GM12891 (cell line): ENCODE results near the gene ZMIZ1.

Source experiments
- DNase-seq: peaks from one replicate; pipeline ENCODE4 v3.0.0; 2011; ENCODE audit warnings: low spot score; ENCODE audit not compliant: insufficient read length
- FAIRE-seq: peaks from 2 replicates; lab custom pipeline; 2011; peaks lifted over from hg19 to GRCh38; lab: Jason Lieb, UNC
- PAX5 ChIP-seq: IDR thresholded peaks from 2 replicates; pipeline ENCODE4 v1.6.1; 2011; ENCODE audit warnings: low read length, moderate library complexity, mild to moderate bottlenecking; ENCODE audit not compliant: insufficient read depth, severe bottlenecking
- POLR2A ChIP-seq: IDR thresholded peaks from 2 replicates; pipeline ENCODE4 v1.6.1; 2011; ENCODE audit warnings: low read depth, low read length, control low read depth
- POLR2AphosphoS5 ChIP-seq: IDR thresholded peaks from 2 replicates; pipeline ENCODE4 v1.6.1; 2011; ENCODE audit warnings: low read depth, low read length, control low read depth
- POU2F2 ChIP-seq: IDR thresholded peaks from 2 replicates; pipeline ENCODE4 v1.6.1; 2011; ENCODE audit warnings: low read depth, mild to moderate bottlenecking, control low read depth, low read length, moderate library complexity
- SPI1 ChIP-seq: IDR thresholded peaks from 2 replicates; pipeline ENCODE4 v1.6.1; 2011; ENCODE audit warnings: low read depth, low read length, control low read depth
- TAF1 ChIP-seq: IDR thresholded peaks from 2 replicates; pipeline ENCODE4 v1.6.1; 2011; ENCODE audit warnings: low read depth, low read length, control low read depth

The ZMIZ1 gene

DNA sequence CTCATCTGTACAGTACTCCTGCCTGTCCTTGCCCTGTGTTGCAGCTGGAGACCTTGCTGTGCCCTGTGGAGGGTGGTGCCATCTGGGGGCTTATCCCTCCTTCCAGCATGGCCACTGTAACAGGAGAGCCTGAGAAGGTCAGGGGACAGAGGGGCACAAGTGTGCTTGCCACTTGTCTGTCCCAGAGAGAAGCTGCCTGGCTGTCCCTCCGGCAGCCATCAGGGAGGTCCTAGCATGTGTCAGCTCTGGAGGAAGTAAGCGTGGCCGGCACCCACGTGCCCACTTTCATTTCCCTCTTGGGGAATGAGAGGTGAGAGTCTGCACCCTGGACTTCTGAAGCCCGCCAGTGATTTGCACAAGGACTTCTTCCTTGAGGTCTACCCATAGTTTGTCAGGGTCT, 181.5 kb downstream of the ZMIZ1 start:
- TF ChIP-seq SPI1 (peak; percentile 84), POLR2AphosphoS5 (no peak), TAF1 (no peak), POU2F2 (0 out of 2 replicates have a peak, but pooled peaks have one; percentile 33), PAX5 (no peak), POLR2A (no peak)
- FAIRE-seq (no peak), DNase-seq (no peak)

GRCh38 chr10:79252450-79252849, 183.7 kb downstream of the ZMIZ1 start:
- no peak for DNase-seq
- TF ChIP-seq SPI1: peak; percentile 41
- no peak for TF ChIP-seq PAX5
- FAIRE-seq: peak; percentile 70

DNA sequence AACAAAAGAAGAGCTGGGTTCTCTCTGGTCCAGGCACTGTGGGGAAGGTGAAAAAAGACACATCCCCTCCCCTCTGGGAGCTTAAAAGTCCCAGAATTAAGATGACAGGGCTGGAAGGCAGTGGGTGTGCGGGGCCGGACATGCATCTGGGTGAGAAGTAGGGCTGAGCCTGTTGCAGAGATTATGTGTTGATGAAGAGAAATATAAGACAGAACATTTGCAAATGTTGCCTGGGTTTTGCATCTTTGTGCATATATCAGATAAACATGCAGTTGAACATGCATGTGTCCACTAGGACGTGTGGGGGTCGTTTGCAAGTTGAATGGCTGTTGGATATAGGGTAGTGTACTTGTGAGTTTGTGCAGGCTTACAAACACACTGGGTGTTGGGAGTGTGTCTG, 184.2 kb downstream of the ZMIZ1 start:
- DNase-seq (no peak), FAIRE-seq (peak; percentile 67)
- TF ChIP-seq POLR2A (no peak), POLR2AphosphoS5 (no peak), PAX5 (no peak), TAF1 (no peak), SPI1 (no peak), POU2F2 (no peak)

GRCh38 chr10:79253704-79254103, 184.9 kb downstream of the ZMIZ1 start:
- no peak for DNase-seq
- TF ChIP-seq PAX5: no peak
- no peak for TF ChIP-seq TAF1
- no peak for TF ChIP-seq POLR2A
- TF ChIP-seq POLR2AphosphoS5: no peak
- no peak for TF ChIP-seq POU2F2
- TF ChIP-seq SPI1: no peak
- peak; percentile 79 for FAIRE-seq

DNA sequence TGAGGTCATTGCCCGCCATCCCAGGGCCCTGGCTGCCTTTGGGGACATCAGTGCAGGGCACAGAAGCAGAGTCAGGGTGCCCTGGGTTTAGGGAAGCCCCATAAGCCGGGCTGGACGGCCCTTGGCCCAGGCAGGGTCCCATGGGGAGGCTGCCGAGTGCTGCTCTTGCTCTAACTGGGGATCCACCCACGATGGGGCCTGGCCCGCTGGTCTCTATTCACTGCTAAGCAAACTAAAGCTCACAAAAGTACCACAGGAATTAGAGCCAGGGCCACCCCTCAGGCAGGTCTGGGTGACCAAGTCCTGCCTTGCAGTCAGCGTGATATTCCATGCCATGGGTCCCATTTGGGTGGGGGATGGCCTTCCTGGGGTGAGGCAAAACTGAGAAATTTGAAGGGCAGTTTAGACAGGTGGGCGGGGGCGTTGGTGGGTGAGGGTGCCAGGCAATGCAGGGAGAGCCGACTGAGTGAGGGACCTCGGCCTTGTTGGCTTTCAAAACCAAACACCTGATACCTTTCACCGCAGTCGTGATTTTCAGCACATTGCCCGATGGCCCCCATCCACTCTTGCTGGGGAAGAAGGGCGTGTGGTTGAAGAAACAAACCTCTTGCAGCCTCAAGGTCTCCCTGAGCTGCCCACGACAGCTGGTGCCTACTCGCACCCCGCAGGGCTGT, 185.7 kb downstream of the ZMIZ1 start:
- peak; percentile 71 for FAIRE-seq
- TF ChIP-seq PAX5: no peak
- TF ChIP-seq POU2F2: no peak
- TF ChIP-seq TAF1: no peak
- TF ChIP-seq POLR2A: no peak
- no peak for TF ChIP-seq SPI1
- TF ChIP-seq POLR2AphosphoS5: no peak

GRCh38 chr10:79255007-79255507, 186.3 kb downstream of the ZMIZ1 start:
- TF ChIP-seq SPI1 (no peak), POLR2AphosphoS5 (no peak), POU2F2 (no peak), POLR2A (no peak), TAF1 (no peak), PAX5 (no peak)
- FAIRE-seq: peak; percentile 38
- no peak for DNase-seq

More for the DNA sequence above, 185.7 kb downstream of the ZMIZ1 start:
- DNase-seq: no peak

GRCh38 chr10:79256264-79256806, 187.6 kb downstream of the ZMIZ1 start:
- FAIRE-seq: no peak
- DNase-seq: no peak
- TF ChIP-seq SPI1: no peak
- TF ChIP-seq POU2F2: no peak
- TF ChIP-seq POLR2AphosphoS5: no peak
- no peak for TF ChIP-seq TAF1
- TF ChIP-seq POLR2A: no peak
- TF ChIP-seq PAX5: no peak

DNA sequence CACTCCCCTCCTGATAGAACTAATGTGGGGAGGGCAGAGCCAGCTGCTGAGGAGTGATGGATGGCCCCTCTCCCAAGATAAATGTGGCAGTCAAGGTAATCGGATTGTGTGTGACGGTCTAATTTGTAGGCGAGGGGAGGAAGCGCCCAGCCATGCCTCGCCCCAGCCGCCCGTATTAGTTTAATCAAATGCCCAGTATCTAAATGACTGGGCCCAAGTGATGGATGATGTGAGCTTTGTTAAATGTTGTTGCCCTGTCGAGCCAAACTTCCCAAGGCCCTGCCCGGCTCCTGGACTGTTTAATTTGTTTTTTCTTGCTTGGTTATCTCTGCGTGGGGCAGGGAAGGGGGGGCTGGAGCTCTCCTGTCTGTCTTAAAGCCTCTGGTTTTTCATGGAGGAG, 190.1 kb downstream of the ZMIZ1 start:
- TF ChIP-seq POLR2A: no peak
- FAIRE-seq (no peak), DNase-seq (no peak)

- no peak for DNase-seq
- no peak for FAIRE-seq
- TF ChIP-seq SPI1 (no peak), TAF1 (no peak), POLR2AphosphoS5 (no peak), POLR2A (no peak), POU2F2 (no peak), PAX5 (no peak)
Observed at GRCh38 chr10:79259834-79260233, 191.1 kb downstream of the ZMIZ1 start.

DNA sequence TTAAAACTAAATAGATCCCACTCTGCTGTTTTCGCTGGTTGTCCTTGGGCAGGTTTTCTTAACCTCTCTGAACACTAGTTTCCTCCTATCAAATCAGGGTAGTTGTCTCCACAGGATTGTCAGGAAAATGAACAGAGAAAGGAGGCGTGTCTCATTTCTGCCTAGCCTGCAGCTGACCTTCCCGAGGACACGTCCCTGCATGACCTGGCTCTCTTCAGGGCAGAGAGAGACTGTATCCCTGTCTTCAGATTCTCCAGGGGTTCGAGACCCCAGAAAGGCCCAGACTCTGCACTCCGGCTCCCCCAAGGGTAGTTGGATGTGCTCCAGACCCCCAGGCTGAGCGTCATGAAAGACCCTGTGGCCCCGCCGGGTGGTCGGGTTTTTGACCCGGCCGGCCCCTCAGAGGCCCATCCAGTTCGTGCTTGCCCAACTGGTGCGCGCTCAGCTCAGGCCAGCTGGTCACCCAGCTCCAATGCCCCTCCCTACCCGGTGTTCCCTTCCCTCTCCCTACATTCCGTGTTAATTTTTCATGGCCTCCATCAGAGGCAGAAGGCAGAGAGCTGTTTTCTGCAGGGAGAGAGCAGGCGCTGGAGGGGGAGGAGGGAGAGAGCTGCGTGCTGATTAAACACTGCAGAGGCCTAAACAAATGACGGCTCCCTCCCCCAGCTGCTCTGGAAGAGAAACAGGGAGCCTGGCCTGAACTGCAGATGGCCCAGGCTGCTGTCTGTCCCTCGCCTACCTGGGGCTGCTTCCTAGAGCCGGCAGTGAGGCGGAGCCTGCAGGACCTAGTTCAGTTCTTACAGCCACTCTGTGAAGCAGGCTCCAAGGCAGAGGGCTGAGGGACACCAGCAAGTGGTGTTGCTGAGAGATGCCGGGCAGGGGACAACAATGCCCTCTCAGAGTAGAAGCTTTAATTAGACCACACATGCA, 192.3 kb downstream of the ZMIZ1 start:
- DNase-seq (no peak), FAIRE-seq (no peak)
- TF ChIP-seq POLR2AphosphoS5: peak; percentile 21; the same call in 1 of the 2 replicates
- no peak for TF ChIP-seq POU2F2
